ENCODE measurements around the gene TF. TPM values are rescaled to one million over a fixed set of nuclear protein-coding genes. Genes with fewer than 3 reads are reported as not detected.

Gene TF
- total RNA-seq, 1 donor from 2014 or later = 0.34 TPM

GRCh38 chr3:133747373-133747772 lies 1.2 kb downstream of the TF start:
- Histone ChIP-seq H3K9ac (ENCODE audit: low read length) (no peak overlapping the region), H3K79me2 (ENCODE audit: insufficient read depth, low read length) (no peaks in the 10 kb centered on the region), H3K4me3 (ENCODE audit: insufficient read depth, low read depth, low read length) (no peak overlapping the region), H2AFZ (ENCODE audit: low read depth, low read length) (no peak overlapping the region), H3K9me3 (ENCODE audit: insufficient read depth, low read depth, low read length) (no peaks in the 10 kb centered on the region), H3K4me2 (ENCODE audit: low read length) (no peak overlapping the region), H3K36me3 (ENCODE audit: insufficient read depth, low read length) (no peaks in the 10 kb centered on the region), H3K27me3 (ENCODE audit: insufficient read depth, low read length) (peaks cover 27% of the 10 kb centered on the region), H3K4me1 (ENCODE audit: insufficient read depth, low read length) (no peaks in the 10 kb centered on the region), H3K27ac (ENCODE audit: low read depth, low read length) (no peak overlapping the region), H4K20me1 (ENCODE audit: insufficient read depth, low read length) (no peaks in the 10 kb centered on the region)
- TF ChIP-seq EZH2 (IDR thresholded peaks at IDR 0.05; ENCODE audit: insufficient read depth, low read length) = no peak
- TF ChIP-seq, protein P1, sequence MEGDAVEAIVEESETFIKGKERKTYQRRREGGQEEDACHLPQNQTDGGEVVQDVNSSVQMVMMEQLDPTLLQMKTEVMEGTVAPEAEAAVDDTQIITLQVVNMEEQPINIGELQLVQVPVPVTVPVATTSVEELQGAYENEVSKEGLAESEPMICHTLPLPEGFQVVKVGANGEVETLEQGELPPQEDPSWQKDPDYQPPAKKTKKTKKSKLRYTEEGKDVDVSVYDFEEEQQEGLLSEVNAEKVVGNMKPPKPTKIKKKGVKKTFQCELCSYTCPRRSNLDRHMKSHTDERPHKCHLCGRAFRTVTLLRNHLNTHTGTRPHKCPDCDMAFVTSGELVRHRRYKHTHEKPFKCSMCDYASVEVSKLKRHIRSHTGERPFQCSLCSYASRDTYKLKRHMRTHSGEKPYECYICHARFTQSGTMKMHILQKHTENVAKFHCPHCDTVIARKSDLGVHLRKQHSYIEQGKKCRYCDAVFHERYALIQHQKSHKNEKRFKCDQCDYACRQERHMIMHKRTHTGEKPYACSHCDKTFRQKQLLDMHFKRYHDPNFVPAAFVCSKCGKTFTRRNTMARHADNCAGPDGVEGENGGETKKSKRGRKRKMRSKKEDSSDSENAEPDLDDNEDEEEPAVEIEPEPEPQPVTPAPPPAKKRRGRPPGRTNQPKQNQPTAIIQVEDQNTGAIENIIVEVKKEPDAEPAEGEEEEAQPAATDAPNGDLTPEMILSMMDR (IDR thresholded peaks at IDR 0.05; ENCODE audit: insufficient read depth, low read depth, low read length) = no peak
- Mint-ChIP-seq H3K4me1 (ENCODE audit: low read depth, unreplicated experiment) (no peaks in the 10 kb centered on the region), H3K9me3 (ENCODE audit: unreplicated experiment) (peaks cover 2% of the 10 kb centered on the region), H3K36me3 (ENCODE audit: low read depth, unreplicated experiment) (peaks cover 3% of the 10 kb centered on the region), H3K4me3 (ENCODE audit: unreplicated experiment) (no peak overlapping the region), H3K27me3 (ENCODE audit: low read depth, unreplicated experiment) (peaks cover 57% of the 10 kb centered on the region), H3K27ac (ENCODE audit: unreplicated experiment) (no peak overlapping the region)
- DNase-seq (ENCODE audit: low read depth) (no peak), FAIRE-seq (no peak)

DNA sequence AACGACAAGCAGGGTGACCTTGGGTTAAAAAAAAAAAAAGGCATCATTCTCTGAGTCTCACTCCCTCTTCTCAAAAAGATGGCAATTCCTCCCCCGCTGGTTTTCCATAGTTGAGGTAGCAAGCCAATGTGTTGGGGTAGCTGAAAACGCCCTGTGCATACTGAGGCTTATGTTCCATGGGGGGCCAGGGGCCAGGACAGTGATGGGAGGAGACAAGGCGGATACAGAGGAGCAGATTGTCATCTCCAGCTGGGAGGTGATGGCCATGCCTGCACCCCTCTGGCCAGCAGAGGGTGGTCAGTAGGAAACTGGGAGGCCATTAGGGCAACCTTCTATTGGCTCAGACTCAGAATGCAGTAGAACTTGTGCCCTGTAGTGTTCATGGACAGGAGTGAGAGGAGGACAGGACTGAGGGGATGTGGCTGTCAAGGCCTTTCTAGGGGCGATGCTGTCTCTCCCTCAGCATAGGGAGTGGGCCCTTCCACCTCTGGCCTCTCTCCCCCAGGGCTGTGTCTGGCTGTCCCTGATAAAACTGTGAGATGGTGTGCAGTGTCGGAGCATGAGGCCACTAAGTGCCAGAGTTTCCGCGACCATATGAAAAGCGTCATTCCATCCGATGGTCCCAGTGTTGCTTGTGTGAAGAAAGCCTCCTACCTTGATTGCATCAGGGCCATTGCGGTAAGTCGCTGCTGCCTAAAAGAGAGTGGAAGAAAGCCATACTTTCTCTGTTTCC lies 1.9 kb downstream of the TF start:
- Histone ChIP-seq H4K20me1 (ENCODE audit: insufficient read depth, low read length) (no peaks in the 10 kb centered on the region), H3K9ac (ENCODE audit: low read length) (no peak overlapping the region), H3K36me3 (ENCODE audit: insufficient read depth, low read length) (no peaks in the 10 kb centered on the region), H3K4me2 (ENCODE audit: low read length) (no peak overlapping the region), H3K9me3 (ENCODE audit: insufficient read depth, low read depth, low read length) (no peaks in the 10 kb centered on the region), H3K27ac (ENCODE audit: low read depth, low read length) (no peak overlapping the region), H3K27me3 (ENCODE audit: insufficient read depth, low read length) (peaks cover 27% of the 10 kb centered on the region), H3K4me1 (ENCODE audit: insufficient read depth, low read length) (no peaks in the 10 kb centered on the region), H3K79me2 (ENCODE audit: insufficient read depth, low read length) (no peaks in the 10 kb centered on the region), H2AFZ (ENCODE audit: low read depth, low read length) (no peak overlapping the region), H3K4me3 (ENCODE audit: insufficient read depth, low read depth, low read length) (no peak overlapping the region)
- no peaks in the 10 kb centered on the region for H3K4me1 Mint-ChIP-seq (ENCODE audit: low read depth, unreplicated experiment)
- H3K9me3 Mint-ChIP-seq (ENCODE audit: unreplicated experiment) = peaks cover 2% of the 10 kb centered on the region
- no peak overlapping the region for H3K4me3 Mint-ChIP-seq (ENCODE audit: unreplicated experiment)
- DNase-seq (ENCODE audit: low read depth) (no peak), FAIRE-seq (no peak)
- H3K27me3 Mint-ChIP-seq (ENCODE audit: low read depth, unreplicated experiment) = peaks cover 57% of the 10 kb centered on the region
- TF ChIP-seq, protein P1 (IDR thresholded peaks at IDR 0.05; ENCODE audit: insufficient read depth, low read depth, low read length) = no peak
- TF ChIP-seq EZH2 (IDR thresholded peaks at IDR 0.05; ENCODE audit: insufficient read depth, low read length) = no peak
- peaks cover 3% of the 10 kb centered on the region for H3K36me3 Mint-ChIP-seq (ENCODE audit: low read depth, unreplicated experiment)
- H3K27ac Mint-ChIP-seq (ENCODE audit: unreplicated experiment) = no peak overlapping the region

Data from astrocyte (in vitro differentiated cells and primary cell).